A549 (cell line): Measurements from ENCODE around the gene SERPINA6. TPM values are rescaled to one million over a fixed set of nuclear protein-coding genes. Genes with fewer than 3 reads are reported as not detected.
A peak's percentile ranks its signal among the peaks of the same experiment; 100 is the strongest.

Experiments
- ATAC-seq, 2 experiments: fragments of 200-7000 bp in 1 of 2; fragments of >200 bp in 1 of 2; cut with Nextera tagmentation in 1 of 2; cut with Tn5 transposase in 1 of 2; 3 replicates each; pipeline versions ENCODE4 v1.8.0 to v1.9.1; 2018 to 2020; ENCODE audit warnings: mild to moderate bottlenecking in 1 of 2, moderate library complexity in 1 of 2
- CTCF ChIA-PET: fragments of 300-600 bp; sonication (Branson Sonifier 250); formaldehyde crosslinking; extraction: SDS; loops from one replicate; lab custom pipeline; 2021; ENCODE audit warnings: antibody characterized with exemption, inconsistent platforms; lab: Yijun Ruan, JAX
- POLR2A ChIA-PET: fragments of 350-600 bp; formaldehyde crosslinking; extraction: SDS; loops from one replicate; lab custom pipeline; 2021; ENCODE audit warnings: antibody characterized with exemption, inconsistent platforms; lab: Yijun Ruan, JAX
- DNase-seq, 2 experiments: peaks; one replicate each; pipeline versions ENCODE4 v3.0.0 to v3.0.0-alpha.2; 2011 to 2016; ENCODE audit warnings: low read depth in 1 of 2, low spot score in 1 of 2
- FAIRE-seq: peaks from 2 replicates; lab custom pipeline; 2011; peaks lifted over from hg19 to GRCh38; lab: Jason Lieb, UNC
- H3K27ac ChIP-seq, 2 experiments: fragments of >200 bp; sonication (Bioruptor Twin); formaldehyde crosslinking; 3 replicates each; pipeline ENCODE4 v1.5.1; 2016 to 2017
- H3K4me1 ChIP-seq: fragments of >200 bp; sonication (Bioruptor Twin); formaldehyde crosslinking; 3 replicates; pipeline ENCODE4 v1.6.1; 2016
- H3K4me2 ChIP-seq: fragments of >200 bp; sonication (Bioruptor Twin); formaldehyde crosslinking; 3 replicates; pipeline ENCODE4 v1.6.1; 2016
- H3K4me3 ChIP-seq: fragments of >200 bp; sonication (Bioruptor Twin); formaldehyde crosslinking; 3 replicates; pipeline ENCODE4 v1.5.1; 2016
- H3K9me3 ChIP-seq: fragments of >200 bp; sonication (Bioruptor Twin); formaldehyde crosslinking; 3 replicates; pipeline ENCODE4 v1.6.1; 2016
- CBX2 ChIP-seq: fragments of 200-600 bp; sonication (generic); IDR thresholded peaks from 2 replicates; pipeline ENCODE4 v1.6.1; 2016; ENCODE audit warnings: low read depth, mild to moderate bottlenecking, borderline replicate concordance
- CHD4 ChIP-seq: fragments of 200-600 bp; sonication (generic); IDR thresholded peaks from 2 replicates; pipeline ENCODE4 v1.6.1; 2016; ENCODE audit warnings: antibody characterized with exemption, mild to moderate bottlenecking, borderline replicate concordance
- FOSB ChIP-seq: fragments of 250-450 bp; sonication (Bioruptor Pico); IDR thresholded peaks from 2 replicates; pipeline ENCODE4 v1.5.0; 2020; ENCODE audit warnings: mild to moderate bottlenecking, moderate library complexity
- HOXB13 ChIP-seq: fragments of 250-450 bp; sonication (Bioruptor Pico); IDR thresholded peaks from 2 replicates; pipeline ENCODE4 v1.5.0; 2020; ENCODE audit warnings: low read depth, mild to moderate bottlenecking, moderate library complexity
- JUNB ChIP-seq: fragments of >200 bp; sonication (Bioruptor Twin); formaldehyde crosslinking; IDR thresholded peaks from 2 replicates; pipeline ENCODE4 v1.6.1; 2016
- KDM1A ChIP-seq: fragments of 200-600 bp; sonication (generic); IDR thresholded peaks from 2 replicates; pipeline ENCODE4 v1.6.1; 2016; ENCODE audit warnings: low read depth, mild to moderate bottlenecking
- MAZ ChIP-seq: fragments of 150-350 bp; IDR thresholded peaks from 2 replicates; pipeline ENCODE4 v1.6.1; 2014; ENCODE audit warnings: antibody characterized with exemption, low read depth, low read length, borderline replicate concordance
- MYC ChIP-seq: IDR thresholded peaks from 2 replicates; pipeline ENCODE4 v1.6.1; 2012; ENCODE audit warnings: mild to moderate bottlenecking, inconsistent platforms, low read length, improper control_type of control experiment, borderline replicate concordance
- NPAS2 ChIP-seq: fragments of 250-450 bp; sonication (Bioruptor Pico); IDR thresholded peaks from 2 replicates; pipeline ENCODE4 v1.8.0; 2022; ENCODE audit warnings: mild to moderate bottlenecking, moderate library complexity, borderline replicate concordance
- POLR2A ChIP-seq: IDR thresholded peaks from 2 replicates; pipeline ENCODE4 v1.6.1; 2012; ENCODE audit warnings: mild to moderate bottlenecking, low read length
- POLR2AphosphoS2 ChIP-seq: conservative IDR thresholded peaks from 2 replicates; pipeline ENCODE4 v1.6.1; 2012; ENCODE audit warnings: low read length, improper control_type of control experiment, inconsistent platforms
- RFX5 ChIP-seq: fragments of 450-650 bp; IDR thresholded peaks from 2 replicates; pipeline ENCODE4 v1.7.1; 2014; ENCODE audit warnings: antibody characterized with exemption, mild to moderate bottlenecking, moderate library complexity
- SMC3 ChIP-seq: fragments of >200 bp; sonication (Bioruptor Twin); formaldehyde crosslinking; IDR thresholded peaks from 3 replicates; pipeline ENCODE4 v1.6.1; 2018; ENCODE audit warnings: inconsistent platforms
- TP53 ChIP-seq: fragments of 250-450 bp; sonication (Bioruptor Pico); IDR thresholded peaks from 2 replicates; pipeline ENCODE4 v1.5.0; 2021; ENCODE audit warnings: mild to moderate bottlenecking, moderate library complexity
- ZC3H11A ChIP-seq: fragments of 450-650 bp; IDR thresholded peaks from 2 replicates; pipeline ENCODE4 v1.6.1; 2014; ENCODE audit warnings: antibody characterized with exemption, mild to moderate bottlenecking
- ZFP36 ChIP-seq: fragments of 450-650 bp; IDR thresholded peaks from 2 replicates; pipeline ENCODE4 v1.6.1; 2014; ENCODE audit warnings: borderline replicate concordance; ENCODE audit not compliant: partially characterized antibody
- ZSCAN20 ChIP-seq: fragments of 250-450 bp; sonication (Bioruptor Pico); IDR thresholded peaks from 2 replicates; pipeline ENCODE4 v1.8.0; 2022; ENCODE audit warnings: mild to moderate bottlenecking, moderate library complexity
- WGBS: methylation state at CpG from one replicate; pipeline ENCODE4 v1.1.6; 2017; ENCODE audit errors: missing lambda C conversion rate; 5-methylcytosine and 5-hydroxymethylcytosine counted together
- polyA plus RNA-seq, 4 experiments: library from polyadenylated mRNA; depleted of rRNA in 3 of 4; stranded (reverse); fragments of >200 nt; fragmentation: RNase III in 1 of 4; extraction: RNeasy Plus Mini Kit Qiagen cat#74134 plus additional on column Dnase treatment in 1 of 4; gene quantifications; 2 replicates in 3 of 4; 3 replicates in 1 of 4; pipeline ENCODE4 v1.2.3, GENCODE V29; 2011 to 2017
- TF ChIP-seq, protein P1 (sequence below): fragments of 250-450 bp; sonication (Bioruptor Pico); IDR thresholded peaks from 2 replicates; pipeline ENCODE4 v1.5.0; 2021; ENCODE audit warnings: mild to moderate bottlenecking, moderate library complexity, borderline replicate concordance
- TF ChIP-seq, protein P2 (sequence below): fragments of >200 bp; sonication (Bioruptor Twin); formaldehyde crosslinking; IDR thresholded peaks from 3 replicates; pipeline ENCODE4 v1.6.1; 2016
- TF ChIP-seq, protein P3 (sequence below): IDR thresholded peaks from 2 replicates; pipeline ENCODE4 v1.6.1; 2012
- TF ChIP-seq, protein P4 (sequence below): fragments of >200 bp; sonication (Bioruptor Twin); formaldehyde crosslinking; IDR thresholded peaks from 2 replicates; pipeline ENCODE4 v1.6.1; 2016
- TF ChIP-seq, protein P5 (sequence below): IDR thresholded peaks from 2 replicates; pipeline ENCODE4 v1.6.1; 2012
- TF ChIP-seq, protein P6 (sequence below): IDR thresholded peaks from 2 replicates; pipeline ENCODE4 v1.6.1; 2012; ENCODE audit warnings: low read depth, borderline replicate concordance

Gene SERPINA6
- polyA plus RNA-seq, 2 of the 4 experiments (the other 2 are of a cell fraction) = 0.43 to 1.8 TPM

DNA sequence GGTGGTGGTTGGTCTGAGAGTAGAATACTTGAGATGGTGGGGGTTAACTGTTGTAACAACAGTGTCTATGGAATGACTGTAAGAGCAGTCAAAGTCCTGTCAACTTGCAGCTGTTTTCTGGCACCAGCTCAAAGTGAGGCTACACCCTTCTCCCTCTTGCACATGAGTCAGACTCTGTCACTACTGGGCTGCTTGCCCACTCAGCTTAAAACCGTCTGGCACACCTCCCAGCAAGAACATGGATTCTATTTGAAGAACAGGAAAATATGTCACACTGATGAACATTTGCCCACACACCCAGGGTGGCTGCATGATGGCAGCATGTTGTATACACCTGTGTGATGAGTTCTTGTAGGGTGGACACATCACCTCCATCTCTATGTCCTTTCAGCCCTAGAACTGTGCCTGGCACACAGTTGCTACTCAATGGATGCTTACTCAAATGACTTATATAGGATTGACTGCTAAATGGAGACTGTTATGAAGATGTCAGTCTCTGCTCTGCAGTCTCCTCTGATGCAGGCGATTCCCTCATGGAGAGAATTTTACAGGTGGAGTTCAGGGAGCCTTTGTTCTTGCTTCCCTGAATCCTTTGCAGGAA lies 19.3 kb upstream of the SERPINA6 start (continued):
- TF ChIP-seq, protein P1, sequence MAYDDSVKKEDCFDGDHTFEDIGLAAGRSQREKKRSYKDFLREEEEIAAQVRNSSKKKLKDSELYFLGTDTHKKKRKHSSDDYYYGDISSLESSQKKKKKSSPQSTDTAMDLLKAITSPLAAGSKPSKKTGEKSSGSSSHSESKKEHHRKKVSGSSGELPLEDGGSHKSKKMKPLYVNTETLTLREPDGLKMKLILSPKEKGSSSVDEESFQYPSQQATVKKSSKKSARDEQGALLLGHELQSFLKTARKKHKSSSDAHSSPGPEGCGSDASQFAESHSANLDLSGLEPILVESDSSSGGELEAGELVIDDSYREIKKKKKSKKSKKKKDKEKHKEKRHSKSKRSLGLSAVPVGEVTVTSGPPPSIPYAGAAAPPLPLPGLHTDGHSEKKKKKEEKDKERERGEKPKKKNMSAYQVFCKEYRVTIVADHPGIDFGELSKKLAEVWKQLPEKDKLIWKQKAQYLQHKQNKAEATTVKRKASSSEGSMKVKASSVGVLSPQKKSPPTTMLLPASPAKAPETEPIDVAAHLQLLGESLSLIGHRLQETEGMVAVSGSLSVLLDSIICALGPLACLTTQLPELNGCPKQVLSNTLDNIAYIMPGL = no peak
- TF ChIP-seq, protein P2, sequence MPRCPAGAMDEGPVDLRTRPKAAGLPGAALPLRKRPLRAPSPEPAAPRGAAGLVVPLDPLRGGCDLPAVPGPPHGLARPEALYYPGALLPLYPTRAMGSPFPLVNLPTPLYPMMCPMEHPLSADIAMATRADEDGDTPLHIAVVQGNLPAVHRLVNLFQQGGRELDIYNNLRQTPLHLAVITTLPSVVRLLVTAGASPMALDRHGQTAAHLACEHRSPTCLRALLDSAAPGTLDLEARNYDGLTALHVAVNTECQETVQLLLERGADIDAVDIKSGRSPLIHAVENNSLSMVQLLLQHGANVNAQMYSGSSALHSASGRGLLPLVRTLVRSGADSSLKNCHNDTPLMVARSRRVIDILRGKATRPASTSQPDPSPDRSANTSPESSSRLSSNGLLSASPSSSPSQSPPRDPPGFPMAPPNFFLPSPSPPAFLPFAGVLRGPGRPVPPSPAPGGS = no peak; the same call in 2 of the 3 replicates
- TF ChIP-seq, protein P3, sequence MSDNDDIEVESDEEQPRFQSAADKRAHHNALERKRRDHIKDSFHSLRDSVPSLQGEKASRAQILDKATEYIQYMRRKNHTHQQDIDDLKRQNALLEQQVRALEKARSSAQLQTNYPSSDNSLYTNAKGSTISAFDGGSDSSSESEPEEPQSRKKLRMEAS = peak; percentile 56
- TF ChIP-seq SMC3 = no peak
- no peak for TF ChIP-seq RFX5
- no peak for TF ChIP-seq MYC
- TF ChIP-seq ZSCAN20 = no peak
- TF ChIP-seq FOSB (CRISPR knock-in tag) = no peak
- TF ChIP-seq, protein P4, sequence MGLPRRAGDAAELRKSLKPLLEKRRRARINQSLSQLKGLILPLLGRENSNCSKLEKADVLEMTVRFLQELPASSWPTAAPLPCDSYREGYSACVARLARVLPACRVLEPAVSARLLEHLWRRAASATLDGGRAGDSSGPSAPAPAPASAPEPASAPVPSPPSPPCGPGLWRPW = no peak
- TF ChIP-seq MAZ = no peak
- TF ChIP-seq POLR2A = no peak
- peak; percentile 76 for TF ChIP-seq JUNB
- TF ChIP-seq ZFP36 = no peak
- TF ChIP-seq CHD4 = no peak
- TF ChIP-seq TP53 = no peak
- no peak for TF ChIP-seq KDM1A

DNA sequence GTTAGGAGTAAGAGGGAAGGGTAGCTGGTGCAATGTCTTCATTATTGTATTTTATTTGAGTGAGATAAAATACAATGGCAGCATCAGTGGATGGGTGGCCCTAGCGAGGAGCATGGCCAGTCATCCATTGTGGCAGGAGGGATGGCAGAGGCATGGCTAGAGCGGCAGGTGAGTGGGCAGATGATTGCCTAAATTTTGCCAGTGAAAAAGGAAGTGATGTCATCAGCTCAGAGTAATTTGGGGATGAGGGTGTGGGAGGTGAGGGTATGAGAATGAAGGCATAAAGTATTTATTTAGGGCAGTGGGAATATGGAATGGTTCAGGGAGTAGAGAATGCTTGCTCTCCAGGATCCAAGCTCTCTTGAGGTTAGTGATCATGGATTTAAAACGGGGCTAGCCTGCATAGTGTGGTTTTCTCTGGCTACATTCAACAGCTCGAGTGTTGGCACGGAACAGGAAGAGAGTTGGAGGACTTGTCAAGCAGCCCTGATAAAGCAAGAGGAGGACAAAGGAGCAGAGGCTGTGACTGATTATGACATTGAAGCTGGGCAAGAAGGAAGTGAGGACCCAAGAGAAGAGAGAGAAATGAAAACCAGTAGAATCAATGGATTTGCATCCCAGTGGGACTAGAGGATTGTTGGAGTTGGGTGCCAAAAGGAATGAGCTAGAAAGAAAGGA lies 18.7 kb upstream of the SERPINA6 start:
- WGBS = 23% methylated on average over 5 of the region's 5 CpGs
- peak overlapping the region; percentile 14; the same call in 1 of the 3 replicates for H3K4me3 ChIP-seq
- no peak for TF ChIP-seq HOXB13
- TF ChIP-seq, all 56 proteins: peak for 0
- FAIRE-seq (no peak), DNase-seq (no peak), ATAC-seq (peak; percentile 10 to 13; a peak in 1 of 6 replicates)
- ChIA-PET POLR2A (interaction anchor here (1.0 kb wide), 1 partner anchor 144 kb away, joined by 3 read pairs; no protein-coding TSS in a partner anchor), CTCF (interaction anchor here (0.6 to 1.3 kb wide), 6 partner anchors 48 to 256 kb away, joined by 3 to 5 read pairs (median 3); no protein-coding TSS in a partner anchor)
- peak overlapping the region; percentile 60 for H3K4me2 ChIP-seq
- H3K4me1 ChIP-seq = peaks cover 32% of the 10 kb centered on the region
- no peaks in the 10 kb centered on the region for H3K9me3 ChIP-seq
- no peak overlapping the region for H3K27ac ChIP-seq

DNA sequence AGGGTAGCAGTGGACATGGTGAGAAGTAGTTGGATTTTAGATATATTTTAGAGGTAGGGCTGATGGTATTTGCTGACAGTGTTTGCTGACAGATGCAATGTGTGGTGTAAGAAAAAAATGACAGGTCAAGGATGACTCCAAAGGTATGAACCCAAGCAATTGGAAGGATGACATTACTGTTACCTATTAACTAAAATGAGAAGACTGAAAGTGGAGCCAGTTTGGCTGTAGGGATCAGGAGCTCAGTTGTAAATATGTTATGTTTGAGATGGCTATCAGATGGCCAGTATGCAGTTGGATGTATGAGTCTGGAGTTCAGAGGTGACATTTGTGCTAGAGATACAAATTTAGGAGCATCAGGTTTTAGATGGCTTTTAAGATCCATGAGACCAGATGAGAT lies 17.4 kb upstream of the SERPINA6 start:
- FAIRE-seq (no peak), ATAC-seq (no peak), DNase-seq (no peak)
- no peak overlapping the region for H3K27ac ChIP-seq
- peaks cover 23% of the 10 kb centered on the region for H3K4me1 ChIP-seq
- no peak overlapping the region for H3K4me2 ChIP-seq
- no peak overlapping the region for H3K4me3 ChIP-seq
- TF ChIP-seq POLR2A = no peak
- TF ChIP-seq ZC3H11A = no peak
- no peak for TF ChIP-seq POLR2AphosphoS2
- no peak for TF ChIP-seq NPAS2 (CRISPR knock-in tag)
- TF ChIP-seq, protein P5, sequence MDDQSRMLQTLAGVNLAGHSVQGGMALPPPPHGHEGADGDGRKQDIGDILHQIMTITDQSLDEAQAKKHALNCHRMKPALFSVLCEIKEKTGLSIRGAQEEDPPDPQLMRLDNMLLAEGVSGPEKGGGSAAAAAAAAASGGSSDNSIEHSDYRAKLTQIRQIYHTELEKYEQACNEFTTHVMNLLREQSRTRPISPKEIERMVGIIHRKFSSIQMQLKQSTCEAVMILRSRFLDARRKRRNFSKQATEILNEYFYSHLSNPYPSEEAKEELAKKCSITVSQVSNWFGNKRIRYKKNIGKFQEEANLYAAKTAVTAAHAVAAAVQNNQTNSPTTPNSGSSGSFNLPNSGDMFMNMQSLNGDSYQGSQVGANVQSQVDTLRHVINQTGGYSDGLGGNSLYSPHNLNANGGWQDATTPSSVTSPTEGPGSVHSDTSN = no peak
- no peak for TF ChIP-seq CBX2
- TF ChIP-seq MYC = no peak
- TF ChIP-seq, protein P6, sequence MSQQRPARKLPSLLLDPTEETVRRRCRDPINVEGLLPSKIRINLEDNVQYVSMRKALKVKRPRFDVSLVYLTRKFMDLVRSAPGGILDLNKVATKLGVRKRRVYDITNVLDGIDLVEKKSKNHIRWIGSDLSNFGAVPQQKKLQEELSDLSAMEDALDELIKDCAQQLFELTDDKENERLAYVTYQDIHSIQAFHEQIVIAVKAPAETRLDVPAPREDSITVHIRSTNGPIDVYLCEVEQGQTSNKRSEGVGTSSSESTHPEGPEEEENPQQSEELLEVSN = no peak
- CTCF ChIA-PET = no interaction called here
- no peaks in the 10 kb centered on the region for H3K9me3 ChIP-seq
- POLR2A ChIA-PET = no interaction called here
